GM23338 (cell line): Measurements from ENCODE around the gene ZNF385B. TPM values are rescaled to one million over a fixed set of nuclear protein-coding genes. Genes with fewer than 3 reads are reported as not detected.

Source experiments
- ATAC-seq: fragments of 200-7000 bp; cut with Tn5 transposase; 3 replicates; pipeline ENCODE4 v1.9.1; 2020
- DNase-seq: peaks from one replicate; pipeline ENCODE4 v3.0.0-alpha.2; 2015; ENCODE audit warnings: low spot score
- H2AFZ ChIP-seq: fragments of 200-600 bp; sonication (generic); 2 replicates; pipeline ENCODE4 v1.8.0; 2016; ENCODE audit warnings: antibody characterized with exemption, mild to moderate bottlenecking, moderate library complexity
- H3F3A ChIP-seq: fragments of 200-600 bp; sonication (generic); replicated peaks from 2 replicates; pipeline ENCODE4 v1.8.0; 2017; ENCODE audit warnings: antibody characterized with exemption, mixed run types, low read depth
- H3K27ac ChIP-seq: fragments of 200-600 bp; sonication (generic); 2 replicates; pipeline ENCODE4 v1.6.1; 2016; ENCODE audit warnings: low read depth
- H3K27me3 ChIP-seq: fragments of 200-600 bp; sonication (generic); 2 replicates; pipeline ENCODE4 v1.8.0; 2016; ENCODE audit warnings: mild to moderate bottlenecking, mixed run types, moderate library complexity; ENCODE audit not compliant: insufficient read depth
- H3K36me3 ChIP-seq: fragments of 200-600 bp; sonication (generic); 2 replicates; pipeline ENCODE4 v1.8.0; 2016; ENCODE audit warnings: mild to moderate bottlenecking; ENCODE audit not compliant: insufficient read depth
- H3K4me1 ChIP-seq: fragments of 200-600 bp; sonication (generic); 2 replicates; pipeline ENCODE4 v1.8.0; 2016; ENCODE audit warnings: mild to moderate bottlenecking, moderate library complexity; ENCODE audit not compliant: insufficient read depth
- H3K4me2 ChIP-seq: fragments of 200-600 bp; sonication (generic); 2 replicates; pipeline ENCODE4 v1.7.1; 2017; ENCODE audit warnings: mixed run types
- H3K4me3 ChIP-seq: fragments of 200-600 bp; sonication (generic); 2 replicates; pipeline ENCODE4 v1.6.1; 2016; ENCODE audit warnings: mixed run types
- H3K79me2 ChIP-seq: fragments of 200-600 bp; sonication (generic); replicated peaks from 2 replicates; pipeline ENCODE4 v1.8.0; 2017; ENCODE audit warnings: mild to moderate bottlenecking; ENCODE audit not compliant: insufficient read depth
- H3K9me2 ChIP-seq: fragments of 200-600 bp; sonication (generic); 2 replicates; pipeline ENCODE4 v1.8.0; 2017; ENCODE audit not compliant: insufficient read depth
- H4K20me1 ChIP-seq: fragments of 200-600 bp; sonication (generic); replicated peaks from 2 replicates; pipeline ENCODE4 v1.8.0; 2017; ENCODE audit warnings: mild to moderate bottlenecking; ENCODE audit not compliant: insufficient read depth
- H3K27ac Mint-ChIP-seq: 2 replicates; pipeline ENCODE4 v1.8.0; 2020; ENCODE audit warnings: inconsistent platforms, mild to moderate bottlenecking, moderate library complexity, mixed read lengths
- H3K27me3 Mint-ChIP-seq: 3 replicates; pipeline ENCODE4 v1.8.0; 2022; ENCODE audit warnings: low read depth, mild to moderate bottlenecking, moderate library complexity, mixed read lengths, inconsistent platforms; ENCODE audit not compliant: insufficient read depth, poor library complexity
- H3K36me3 Mint-ChIP-seq: 3 replicates; pipeline ENCODE4 v1.8.0; 2021; ENCODE audit warnings: low read depth, mild to moderate bottlenecking, inconsistent platforms, moderate library complexity, mixed read lengths
- H3K4me1 Mint-ChIP-seq: 3 replicates; pipeline ENCODE4 v1.8.0; 2020; ENCODE audit warnings: mild to moderate bottlenecking, inconsistent platforms, mixed read lengths
- H3K4me3 Mint-ChIP-seq: 3 replicates; pipeline ENCODE4 v1.8.0; 2021; ENCODE audit warnings: moderate library complexity, mild to moderate bottlenecking, inconsistent platforms, mixed read lengths
- H3K9me3 Mint-ChIP-seq: 3 replicates; pipeline ENCODE4 v1.8.0; 2020; ENCODE audit warnings: moderate library complexity, mild to moderate bottlenecking, inconsistent platforms, mixed read lengths
- CREB1 ChIP-seq: fragments of 250-450 bp; sonication (Bioruptor Pico); IDR thresholded peaks from 2 replicates; pipeline ENCODE4 v1.5.0; 2020; ENCODE audit warnings: low read depth, mild to moderate bottlenecking, moderate library complexity
- EZH2 ChIP-seq: fragments of 200-600 bp; sonication (generic); IDR thresholded peaks from one replicate; pipeline ENCODE4 v1.8.0; 2017; ENCODE audit warnings: antibody characterized with exemption, mild to moderate bottlenecking, low read depth; ENCODE audit not compliant: unreplicated experiment
- EZH2phosphoT487 ChIP-seq: fragments of 200-600 bp; sonication (generic); IDR thresholded peaks from one replicate; pipeline ENCODE4 v1.8.1; 2018; ENCODE audit warnings: antibody characterized with exemption; ENCODE audit not compliant: unreplicated experiment
- JUNB ChIP-seq: IDR thresholded peaks from one replicate; pipeline ENCODE4 v1.6.1; 2016; ENCODE audit warnings: antibody characterized with exemption; ENCODE audit not compliant: unreplicated experiment
- NANOG ChIP-seq: IDR thresholded peaks from 2 replicates; pipeline ENCODE4 v1.6.1; 2016; ENCODE audit warnings: antibody characterized with exemption, borderline replicate concordance
- POLR2AphosphoS5 ChIP-seq: IDR thresholded peaks from 2 replicates; pipeline ENCODE4 v1.6.1; 2016; ENCODE audit warnings: antibody characterized with exemption, low read depth
- STAT1 ChIP-seq: IDR thresholded peaks from one replicate; pipeline ENCODE4 v1.6.1; 2016; ENCODE audit warnings: antibody characterized with exemption; ENCODE audit not compliant: unreplicated experiment
- ZNF114 ChIP-seq: fragments of 250-450 bp; sonication (Bioruptor Pico); IDR thresholded peaks from 2 replicates; pipeline ENCODE4 v1.5.0; 2020; ENCODE audit warnings: mild to moderate bottlenecking, moderate library complexity
- ZNF331 ChIP-seq: fragments of 250-450 bp; sonication (Bioruptor Pico); IDR thresholded peaks from 2 replicates; pipeline ENCODE4 v1.5.0; 2020; ENCODE audit warnings: low read depth, mild to moderate bottlenecking, moderate library complexity
- polyA plus RNA-seq: library from polyadenylated mRNA; unstranded; fragments of >200 nt; fragmentation: Nextera tagmentation; extraction: Ambion mirVana; gene quantifications from 2 replicates; pipeline ENCODE4 v1.2.1, GENCODE V29; 2016
- total RNA-seq: library from RNA; depleted of rRNA; stranded (reverse); fragments of >200 nt; shearing (Covaris generic); gene quantifications from 2 replicates; pipeline ENCODE4 v1.2.3, GENCODE V29; 2014
- TF ChIP-seq, protein P1 (sequence below): IDR thresholded peaks from one replicate; pipeline ENCODE4 v1.6.1; 2018; ENCODE audit warnings: antibody characterized with exemption; ENCODE audit not compliant: unreplicated experiment
- TF ChIP-seq, protein P2 (sequence below), 2 experiments: fragments of 200-600 bp in 1 of 2; sonication (generic) in 1 of 2; conservative IDR thresholded peaks; 2 replicates each; pipeline versions ENCODE4 v1.5.1 to v1.6.1; 2016 to 2017; ENCODE audit warnings: antibody characterized with exemption in 2 of 2, low read depth in 2 of 2, mild to moderate bottlenecking in 2 of 2, moderate library complexity in 1 of 2
- TF ChIP-seq, protein P3 (sequence below): fragments of 250-450 bp; sonication (Bioruptor Pico); IDR thresholded peaks from 2 replicates; pipeline ENCODE4 v1.5.0; 2020; ENCODE audit warnings: mild to moderate bottlenecking, moderate library complexity
- TF ChIP-seq, protein P4 (sequence below): IDR thresholded peaks from 2 replicates; pipeline ENCODE4 v1.6.1; 2016; ENCODE audit warnings: antibody characterized with exemption

Gene ZNF385B
- total and polyA plus RNA-seq, 2 experiments from 2014 or later: 1.5 to 4.6 TPM

DNA sequence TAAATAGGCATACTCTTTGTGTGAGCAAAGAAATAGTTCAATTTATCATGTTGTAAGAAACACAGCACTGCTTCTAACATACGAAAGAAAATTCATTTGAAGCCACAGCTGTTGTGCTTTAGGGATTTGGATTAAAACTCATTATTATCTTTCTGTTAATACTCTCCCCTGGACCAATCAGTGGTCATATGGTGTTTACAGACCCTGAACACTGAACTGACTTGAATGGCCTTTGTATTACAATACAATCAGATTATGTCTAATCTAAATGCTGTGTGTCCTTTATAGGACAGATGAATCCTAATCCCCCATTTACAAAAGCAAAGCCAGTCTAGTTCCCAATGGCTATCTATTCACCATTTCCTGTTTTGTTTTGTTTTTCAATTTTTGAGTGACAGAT, 36.5 kb downstream of the ZNF385B start:
- H3K4me1 Mint-ChIP-seq: peaks cover 11% of the 10 kb centered on the region
- Histone ChIP-seq H3K36me3 (no peaks in the 10 kb centered on the region), H3K27me3 (no peaks in the 10 kb centered on the region), H3K79me2 (no peaks in the 10 kb centered on the region), H3F3A (no peaks in the 10 kb centered on the region), H3K4me1 (peaks cover 2% of the 10 kb centered on the region; the same call in 1 of the 2 replicates), H3K4me3 (no peak overlapping the region), H3K4me2 (no peak overlapping the region), H2AFZ (no peak overlapping the region), H3K9me2 (no peaks in the 10 kb centered on the region), H4K20me1 (no peaks in the 10 kb centered on the region), H3K27ac (no peak overlapping the region)
- H3K36me3 Mint-ChIP-seq: no peaks in the 10 kb centered on the region
- ATAC-seq: no peak
- no peak overlapping the region for H3K4me3 Mint-ChIP-seq
- H3K9me3 Mint-ChIP-seq: no peaks in the 10 kb centered on the region
- H3K27ac Mint-ChIP-seq: no peak overlapping the region
- TF ChIP-seq STAT1 (no peak), CREB1 (CRISPR knock-in tag) (no peak), POLR2AphosphoS5 (no peak), EZH2phosphoT487 (no peak), EZH2 (no peak), NANOG (no peak), JUNB (no peak), ZNF331 (CRISPR knock-in tag) (no peak), ZNF114 (CRISPR knock-in tag) (no peak)
- TF ChIP-seq, protein P1, sequence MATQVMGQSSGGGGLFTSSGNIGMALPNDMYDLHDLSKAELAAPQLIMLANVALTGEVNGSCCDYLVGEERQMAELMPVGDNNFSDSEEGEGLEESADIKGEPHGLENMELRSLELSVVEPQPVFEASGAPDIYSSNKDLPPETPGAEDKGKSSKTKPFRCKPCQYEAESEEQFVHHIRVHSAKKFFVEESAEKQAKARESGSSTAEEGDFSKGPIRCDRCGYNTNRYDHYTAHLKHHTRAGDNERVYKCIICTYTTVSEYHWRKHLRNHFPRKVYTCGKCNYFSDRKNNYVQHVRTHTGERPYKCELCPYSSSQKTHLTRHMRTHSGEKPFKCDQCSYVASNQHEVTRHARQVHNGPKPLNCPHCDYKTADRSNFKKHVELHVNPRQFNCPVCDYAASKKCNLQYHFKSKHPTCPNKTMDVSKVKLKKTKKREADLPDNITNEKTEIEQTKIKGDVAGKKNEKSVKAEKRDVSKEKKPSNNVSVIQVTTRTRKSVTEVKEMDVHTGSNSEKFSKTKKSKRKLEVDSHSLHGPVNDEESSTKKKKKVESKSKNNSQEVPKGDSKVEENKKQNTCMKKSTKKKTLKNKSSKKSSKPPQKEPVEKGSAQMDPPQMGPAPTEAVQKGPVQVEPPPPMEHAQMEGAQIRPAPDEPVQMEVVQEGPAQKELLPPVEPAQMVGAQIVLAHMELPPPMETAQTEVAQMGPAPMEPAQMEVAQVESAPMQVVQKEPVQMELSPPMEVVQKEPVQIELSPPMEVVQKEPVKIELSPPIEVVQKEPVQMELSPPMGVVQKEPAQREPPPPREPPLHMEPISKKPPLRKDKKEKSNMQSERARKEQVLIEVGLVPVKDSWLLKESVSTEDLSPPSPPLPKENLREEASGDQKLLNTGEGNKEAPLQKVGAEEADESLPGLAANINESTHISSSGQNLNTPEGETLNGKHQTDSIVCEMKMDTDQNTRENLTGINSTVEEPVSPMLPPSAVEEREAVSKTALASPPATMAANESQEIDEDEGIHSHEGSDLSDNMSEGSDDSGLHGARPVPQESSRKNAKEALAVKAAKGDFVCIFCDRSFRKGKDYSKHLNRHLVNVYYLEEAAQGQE: no peak
- TF ChIP-seq, protein P2, sequence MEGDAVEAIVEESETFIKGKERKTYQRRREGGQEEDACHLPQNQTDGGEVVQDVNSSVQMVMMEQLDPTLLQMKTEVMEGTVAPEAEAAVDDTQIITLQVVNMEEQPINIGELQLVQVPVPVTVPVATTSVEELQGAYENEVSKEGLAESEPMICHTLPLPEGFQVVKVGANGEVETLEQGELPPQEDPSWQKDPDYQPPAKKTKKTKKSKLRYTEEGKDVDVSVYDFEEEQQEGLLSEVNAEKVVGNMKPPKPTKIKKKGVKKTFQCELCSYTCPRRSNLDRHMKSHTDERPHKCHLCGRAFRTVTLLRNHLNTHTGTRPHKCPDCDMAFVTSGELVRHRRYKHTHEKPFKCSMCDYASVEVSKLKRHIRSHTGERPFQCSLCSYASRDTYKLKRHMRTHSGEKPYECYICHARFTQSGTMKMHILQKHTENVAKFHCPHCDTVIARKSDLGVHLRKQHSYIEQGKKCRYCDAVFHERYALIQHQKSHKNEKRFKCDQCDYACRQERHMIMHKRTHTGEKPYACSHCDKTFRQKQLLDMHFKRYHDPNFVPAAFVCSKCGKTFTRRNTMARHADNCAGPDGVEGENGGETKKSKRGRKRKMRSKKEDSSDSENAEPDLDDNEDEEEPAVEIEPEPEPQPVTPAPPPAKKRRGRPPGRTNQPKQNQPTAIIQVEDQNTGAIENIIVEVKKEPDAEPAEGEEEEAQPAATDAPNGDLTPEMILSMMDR (conservative IDR thresholded peaks at IDR 0.05; ENCODE audit: low read depth in 2 of 2): no peak
- TF ChIP-seq, protein P3, sequence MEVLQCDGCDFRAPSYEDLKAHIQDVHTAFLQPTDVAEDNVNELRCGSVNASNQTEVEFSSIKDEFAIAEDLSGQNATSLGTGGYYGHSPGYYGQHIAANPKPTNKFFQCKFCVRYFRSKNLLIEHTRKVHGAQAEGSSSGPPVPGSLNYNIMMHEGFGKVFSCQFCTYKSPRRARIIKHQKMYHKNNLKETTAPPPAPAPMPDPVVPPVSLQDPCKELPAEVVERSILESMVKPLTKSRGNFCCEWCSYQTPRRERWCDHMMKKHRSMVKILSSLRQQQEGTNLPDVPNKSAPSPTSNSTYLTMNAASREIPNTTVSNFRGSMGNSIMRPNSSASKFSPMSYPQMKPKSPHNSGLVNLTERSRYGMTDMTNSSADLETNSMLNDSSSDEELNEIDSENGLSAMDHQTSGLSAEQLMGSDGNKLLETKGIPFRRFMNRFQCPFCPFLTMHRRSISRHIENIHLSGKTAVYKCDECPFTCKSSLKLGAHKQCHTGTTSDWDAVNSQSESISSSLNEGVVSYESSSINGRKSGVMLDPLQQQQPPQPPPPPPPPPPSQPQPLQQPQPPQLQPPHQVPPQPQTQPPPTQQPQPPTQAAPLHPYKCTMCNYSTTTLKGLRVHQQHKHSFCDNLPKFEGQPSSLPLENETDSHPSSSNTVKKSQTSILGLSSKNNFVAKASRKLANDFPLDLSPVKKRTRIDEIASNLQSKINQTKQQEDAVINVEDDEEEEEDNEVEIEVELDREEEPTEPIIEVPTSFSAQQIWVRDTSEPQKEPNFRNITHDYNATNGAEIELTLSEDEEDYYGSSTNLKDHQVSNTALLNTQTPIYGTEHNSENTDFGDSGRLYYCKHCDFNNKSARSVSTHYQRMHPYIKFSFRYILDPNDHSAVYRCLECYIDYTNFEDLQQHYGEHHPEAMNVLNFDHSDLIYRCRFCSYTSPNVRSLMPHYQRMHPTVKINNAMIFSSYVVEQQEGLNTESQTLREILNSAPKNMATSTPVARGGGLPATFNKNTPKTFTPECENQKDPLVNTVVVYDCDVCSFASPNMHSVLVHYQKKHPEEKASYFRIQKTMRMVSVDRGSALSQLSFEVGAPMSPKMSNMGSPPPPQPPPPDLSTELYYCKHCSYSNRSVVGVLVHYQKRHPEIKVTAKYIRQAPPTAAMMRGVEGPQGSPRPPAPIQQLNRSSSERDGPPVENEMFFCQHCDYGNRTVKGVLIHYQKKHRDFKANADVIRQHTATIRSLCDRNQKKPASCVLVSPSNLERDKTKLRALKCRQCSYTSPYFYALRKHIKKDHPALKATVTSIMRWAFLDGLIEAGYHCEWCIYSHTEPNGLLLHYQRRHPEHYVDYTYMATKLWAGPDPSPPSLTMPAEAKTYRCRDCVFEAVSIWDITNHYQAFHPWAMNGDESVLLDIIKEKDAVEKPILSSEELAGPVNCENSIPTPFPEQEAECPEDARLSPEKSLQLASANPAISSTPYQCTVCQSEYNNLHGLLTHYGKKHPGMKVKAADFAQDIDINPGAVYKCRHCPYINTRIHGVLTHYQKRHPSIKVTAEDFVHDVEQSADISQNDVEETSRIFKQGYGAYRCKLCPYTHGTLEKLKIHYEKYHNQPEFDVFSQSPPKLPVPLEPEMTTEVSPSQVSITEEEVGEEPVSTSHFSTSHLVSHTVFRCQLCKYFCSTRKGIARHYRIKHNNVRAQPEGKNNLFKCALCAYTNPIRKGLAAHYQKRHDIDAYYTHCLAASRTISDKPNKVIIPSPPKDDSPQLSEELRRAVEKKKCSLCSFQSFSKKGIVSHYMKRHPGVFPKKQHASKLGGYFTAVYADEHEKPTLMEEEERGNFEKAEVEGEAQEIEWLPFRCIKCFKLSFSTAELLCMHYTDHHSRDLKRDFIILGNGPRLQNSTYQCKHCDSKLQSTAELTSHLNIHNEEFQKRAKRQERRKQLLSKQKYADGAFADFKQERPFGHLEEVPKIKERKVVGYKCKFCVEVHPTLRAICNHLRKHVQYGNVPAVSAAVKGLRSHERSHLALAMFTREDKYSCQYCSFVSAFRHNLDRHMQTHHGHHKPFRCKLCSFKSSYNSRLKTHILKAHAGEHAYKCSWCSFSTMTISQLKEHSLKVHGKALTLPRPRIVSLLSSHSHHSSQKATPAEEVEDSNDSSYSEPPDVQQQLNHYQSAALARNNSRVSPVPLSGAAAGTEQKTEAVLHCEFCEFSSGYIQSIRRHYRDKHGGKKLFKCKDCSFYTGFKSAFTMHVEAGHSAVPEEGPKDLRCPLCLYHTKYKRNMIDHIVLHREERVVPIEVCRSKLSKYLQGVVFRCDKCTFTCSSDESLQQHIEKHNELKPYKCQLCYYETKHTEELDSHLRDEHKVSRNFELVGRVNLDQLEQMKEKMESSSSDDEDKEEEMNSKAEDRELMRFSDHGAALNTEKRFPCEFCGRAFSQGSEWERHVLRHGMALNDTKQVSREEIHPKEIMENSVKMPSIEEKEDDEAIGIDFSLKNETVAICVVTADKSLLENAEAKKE: no peak
- TF ChIP-seq, protein P4, sequence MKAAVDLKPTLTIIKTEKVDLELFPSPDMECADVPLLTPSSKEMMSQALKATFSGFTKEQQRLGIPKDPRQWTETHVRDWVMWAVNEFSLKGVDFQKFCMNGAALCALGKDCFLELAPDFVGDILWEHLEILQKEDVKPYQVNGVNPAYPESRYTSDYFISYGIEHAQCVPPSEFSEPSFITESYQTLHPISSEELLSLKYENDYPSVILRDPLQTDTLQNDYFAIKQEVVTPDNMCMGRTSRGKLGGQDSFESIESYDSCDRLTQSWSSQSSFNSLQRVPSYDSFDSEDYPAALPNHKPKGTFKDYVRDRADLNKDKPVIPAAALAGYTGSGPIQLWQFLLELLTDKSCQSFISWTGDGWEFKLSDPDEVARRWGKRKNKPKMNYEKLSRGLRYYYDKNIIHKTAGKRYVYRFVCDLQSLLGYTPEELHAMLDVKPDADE: no peak
- peaks cover 3% of the 10 kb centered on the region for H3K27me3 Mint-ChIP-seq
- no peak for DNase-seq
